ENCODE data around the gene FANCD2.

DNA sequence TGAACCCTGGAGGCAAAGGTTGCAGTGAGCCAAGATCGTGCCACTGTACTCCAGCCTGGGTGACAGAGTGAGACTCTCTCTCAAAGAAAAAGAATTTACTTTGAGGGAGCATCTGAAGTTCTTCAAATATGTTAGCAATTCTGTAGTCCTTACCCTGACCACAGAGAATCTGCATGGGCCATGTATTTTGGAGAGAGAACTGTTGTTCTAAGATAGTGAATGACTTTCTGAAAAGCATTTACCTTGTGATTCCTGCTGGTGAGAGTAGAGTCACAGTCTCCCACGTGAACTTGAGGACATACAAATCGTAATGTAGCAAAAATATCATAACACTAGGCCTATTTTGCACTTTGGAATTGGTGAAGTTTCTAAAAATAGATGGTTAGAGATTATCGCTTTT is 93.1 kb downstream of the FANCD2 start:
- TF ChIP-seq GATA3 (IDR thresholded peaks at IDR 0.05; ENCODE audit: low read depth, low read length) (no peak), GATA2 (IDR thresholded peaks at IDR 0.05; ENCODE audit: low read depth, low read length) (no peak)

Data from SH-SY5Y (cell line).